Loucy (cell line): ENCODE measurements around the gene KRT3.

Experiments used
- EZH2phosphoT487 ChIP-seq: fragments of 200-600 bp; IDR thresholded peaks from 2 replicates; pipeline ENCODE4 v1.6.1; 2018; ENCODE audit warnings: antibody characterized with exemption, mild to moderate bottlenecking, moderate library complexity, borderline replicate concordance
- TF ChIP-seq, protein P1 (sequence below): fragments of 200-600 bp; sonication (generic); conservative IDR thresholded peaks from 2 replicates; pipeline ENCODE4 v1.5.1; 2014; ENCODE audit warnings: mild to moderate bottlenecking, antibody characterized with exemption, low read length

DNA sequence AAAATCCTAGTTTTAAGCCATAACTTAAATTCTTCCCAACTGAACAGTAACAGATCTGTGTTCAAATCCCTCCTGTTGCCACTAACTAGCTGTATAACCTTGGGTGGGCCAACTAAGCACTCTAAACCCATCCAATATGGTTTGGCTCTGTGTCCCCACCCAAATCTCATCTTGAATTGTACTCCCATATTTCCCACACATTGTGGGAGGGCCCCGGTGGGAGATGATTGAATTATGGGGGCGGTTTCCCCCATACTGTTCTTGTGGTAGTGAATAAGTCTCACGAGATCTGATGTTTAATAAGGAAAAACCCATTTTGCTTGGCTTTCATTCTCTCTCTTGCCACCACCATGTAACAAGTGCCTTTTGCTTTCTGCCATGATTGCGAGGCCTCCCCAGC is 19.2 kb upstream of the KRT3 start:
- no peak for TF ChIP-seq EZH2phosphoT487
- TF ChIP-seq, protein P1, sequence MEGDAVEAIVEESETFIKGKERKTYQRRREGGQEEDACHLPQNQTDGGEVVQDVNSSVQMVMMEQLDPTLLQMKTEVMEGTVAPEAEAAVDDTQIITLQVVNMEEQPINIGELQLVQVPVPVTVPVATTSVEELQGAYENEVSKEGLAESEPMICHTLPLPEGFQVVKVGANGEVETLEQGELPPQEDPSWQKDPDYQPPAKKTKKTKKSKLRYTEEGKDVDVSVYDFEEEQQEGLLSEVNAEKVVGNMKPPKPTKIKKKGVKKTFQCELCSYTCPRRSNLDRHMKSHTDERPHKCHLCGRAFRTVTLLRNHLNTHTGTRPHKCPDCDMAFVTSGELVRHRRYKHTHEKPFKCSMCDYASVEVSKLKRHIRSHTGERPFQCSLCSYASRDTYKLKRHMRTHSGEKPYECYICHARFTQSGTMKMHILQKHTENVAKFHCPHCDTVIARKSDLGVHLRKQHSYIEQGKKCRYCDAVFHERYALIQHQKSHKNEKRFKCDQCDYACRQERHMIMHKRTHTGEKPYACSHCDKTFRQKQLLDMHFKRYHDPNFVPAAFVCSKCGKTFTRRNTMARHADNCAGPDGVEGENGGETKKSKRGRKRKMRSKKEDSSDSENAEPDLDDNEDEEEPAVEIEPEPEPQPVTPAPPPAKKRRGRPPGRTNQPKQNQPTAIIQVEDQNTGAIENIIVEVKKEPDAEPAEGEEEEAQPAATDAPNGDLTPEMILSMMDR: no peak
